ENCODE measurements around the gene NSG1.

Gene NSG1

GRCh38 chr4:4396628-4397440 is 9.9 kb downstream of the NSG1 start:
- no peak for DNase-seq

GRCh38 chr4:4397441-4397819 is 10.5 kb downstream of the NSG1 start:
- DNase-seq, result no peak

- no peak for DNase-seq
These were observed 11.5 kb downstream of the NSG1 start for GRCh38 chr4:4398430-4398829.

- no peak for DNase-seq
These were observed 14.1 kb downstream of the NSG1 start for GRCh38 chr4:4401036-4401435.

GRCh38 chr4:4402966-4403365 is 16.1 kb downstream of the NSG1 start:
- DNase-seq, result no peak

GRCh38 chr4:4405358-4405962 is 18.6 kb downstream of the NSG1 start:
- no peak for DNase-seq

- DNase-seq, result no peak
These were observed 19.8 kb downstream of the NSG1 start for GRCh38 chr4:4406455-4407298.

- no peak for DNase-seq
These were observed 20.6 kb downstream of the NSG1 start for GRCh38 chr4:4407299-4408131.

GRCh38 chr4:4408132-4408523 is 21.2 kb downstream of the NSG1 start:
- no peak for DNase-seq

- no peak for DNase-seq
These were observed 21.9 kb downstream of the NSG1 start for GRCh38 chr4:4408576-4409335.

- no peak for DNase-seq
These were observed 22.7 kb downstream of the NSG1 start for GRCh38 chr4:4409416-4410115.

- DNase-seq, result no peak
These were observed 23.4 kb downstream of the NSG1 start for GRCh38 chr4:4410271-4410670.

GRCh38 chr4:4411906-4412305 is 25.0 kb downstream of the NSG1 start:
- DNase-seq, result no peak

GRCh38 chr4:4412641-4413372 is 25.9 kb downstream of the NSG1 start:
- DNase-seq, result no peak

- DNase-seq, result no peak
These were observed 26.4 kb downstream of the NSG1 start for GRCh38 chr4:4413373-4413725.

- no peak for DNase-seq
These were observed 26.9 kb downstream of the NSG1 start for GRCh38 chr4:4413806-4414205.

- no peak for DNase-seq
These were observed 28.4 kb downstream of the NSG1 start for GRCh38 chr4:4415107-4415805.

- no peak for DNase-seq
These were observed 29.2 kb downstream of the NSG1 start for GRCh38 chr4:4415806-4416805.

- DNase-seq, result no peak
These were observed 30.1 kb downstream of the NSG1 start for GRCh38 chr4:4416981-4417380.

Measured in hematopoietic multipotent progenitor cell treated with erythropoietin and hydrocortisone succinate and interleukin-3 and kit ligand, for 4 days (in vitro differentiated cells).